A673 (cell line): ENCODE results near the gene CAMSAP2. TPM values are rescaled to one million over a fixed set of nuclear protein-coding genes. Genes with fewer than 3 reads are reported as not detected.

ENCODE experiments used
- Bru-seq: library from RNA; stranded (reverse); fragments of 400-500 nt; gene quantifications from one replicate; lab custom pipeline; 2021; lab: Mats Ljungman, UMichigan
- BruChase-seq, 2 experiments: library from RNA; stranded (reverse); fragments of 400-500 nt; gene quantifications; one replicate each; lab custom pipeline; 2021; lab: Mats Ljungman, UMichigan
- BruUV-seq: library from RNA; stranded (reverse); fragments of 400-500 nt; replicated peaks from 2 replicates; lab custom pipeline; 2021; lab: Mats Ljungman, UMichigan
- CTCF ChIA-PET: fragments of 300-600 bp; sonication (Branson Sonifier 250); formaldehyde crosslinking; loops from one replicate; lab custom pipeline; 2022; ENCODE audit warnings: antibody characterized with exemption; lab: Charles Lee
- POLR2A ChIA-PET: fragments of 300-600 bp; sonication (Branson Sonifier 250); formaldehyde crosslinking; loops from one replicate; lab custom pipeline; 2022; ENCODE audit warnings: antibody characterized with exemption; ENCODE audit not compliant: low non-redundant PET; lab: Charles Lee
- DNase-seq: peaks from one replicate; pipeline ENCODE4 v3.0.0-alpha.2; 2015; ENCODE audit warnings: low spot score
- H3K27ac ChIP-seq: fragments of 200-600 bp; sonication (generic); 2 replicates; pipeline ENCODE4 v1.5.1; 2016; ENCODE audit warnings: mixed run types, low read depth, mild to moderate bottlenecking, mixed read lengths, antibody characterized with exemption, low read length; ENCODE audit not compliant: poor library complexity, severe bottlenecking
- H3K27me3 ChIP-seq: fragments of 200-600 bp; sonication (generic); replicated peaks from 2 replicates; pipeline ENCODE4 v1.6.1; 2017; ENCODE audit warnings: mixed run types, low read depth, mild to moderate bottlenecking, mixed read lengths, antibody characterized with exemption, low read length; ENCODE audit not compliant: insufficient read depth, poor library complexity
- H3K36me3 ChIP-seq: fragments of 200-600 bp; sonication (generic); 2 replicates; pipeline ENCODE4 v1.6.1; 2016; ENCODE audit warnings: mixed run types, mild to moderate bottlenecking, mixed read lengths, antibody characterized with exemption, low read length; ENCODE audit not compliant: insufficient read depth, poor library complexity, severe bottlenecking
- H3K4me1 ChIP-seq: fragments of 200-600 bp; sonication (generic); 2 replicates; pipeline ENCODE4 v1.6.1; 2017; ENCODE audit warnings: mixed run types, mild to moderate bottlenecking, mixed read lengths, antibody characterized with exemption, low read length; ENCODE audit not compliant: insufficient read depth, poor library complexity, severe bottlenecking
- H3K4me3 ChIP-seq: fragments of 200-600 bp; sonication (generic); 2 replicates; pipeline ENCODE4 v1.5.1; 2016; ENCODE audit warnings: low read depth, mixed run types, mild to moderate bottlenecking, mixed read lengths, low read length; ENCODE audit not compliant: poor library complexity, severe bottlenecking
- H3K9me3 ChIP-seq: fragments of 200-600 bp; sonication (generic); 2 replicates; pipeline ENCODE4 v1.6.1; 2016; ENCODE audit warnings: mixed run types, low read depth, mild to moderate bottlenecking, mixed read lengths, antibody characterized with exemption, low read length; ENCODE audit not compliant: poor library complexity, severe bottlenecking
- CTCF ChIP-seq: fragments of 300-800, 200-600 bp; sonication (generic); conservative IDR thresholded peaks from 2 replicates; pipeline ENCODE4 v1.5.1; 2017; ENCODE audit warnings: low read depth, mild to moderate bottlenecking, antibody characterized with exemption, low read length, moderate library complexity, mixed read lengths
- EZH2 ChIP-seq: fragments of 200-600 bp; sonication (generic); IDR thresholded peaks from 2 replicates; pipeline ENCODE4 v1.6.1; 2017; ENCODE audit warnings: borderline replicate concordance, low read depth, mild to moderate bottlenecking, mixed read lengths, antibody characterized with exemption, low read length; ENCODE audit not compliant: poor library complexity, severe bottlenecking
- intact Hi-C: fragments of 100-400 bp; cut with micrococcal nuclease; formaldehyde crosslinking; loops from one replicate; pipeline ENCODE4 v1.10.0; 2022; ENCODE audit not compliant: unreplicated experiment
- long read RNA-seq: library from polyadenylated mRNA; stranded (forward); transcript quantifications from one replicate; pipeline ENCODE4 v2.0.0, GENCODE V29; 2022
- total RNA-seq: library from RNA; stranded (reverse); gene quantifications from 2 replicates; pipeline ENCODE4 v1.2.3, GENCODE V29; 2021

The CAMSAP2 gene
- 39.4 and 39.5 TPM in 2 replicates for total RNA-seq
- percentile 89 among the genes with signal in this experiment for Bru-seq, nascent RNA
- percentile 87 among the genes with signal in this experiment for BruChase-seq, experiment 1, labeled RNA remaining after a 2-hour chase
- percentile 86 among the genes with signal in this experiment for BruChase-seq, experiment 2, labeled RNA remaining after a 6-hour chase
- long read RNA-seq, full-length matches to known transcripts: 5 of 21 reads
- long read RNA-seq, partial matches to known transcripts: 12 of 21 reads
- long read RNA-seq, other reads (novel, unspliced or antisense): 4 of 21 reads

GRCh38 chr1:200738327-200738948 is at the start of gene CAMSAP2:
Gene CAMSAP2 (plus strand): TSS chr1:200738893. CDS start chr1:200739828, 935 bp downstream.
- Histone ChIP-seq H3K27me3 (no peaks in the 10 kb centered on the region), H3K36me3 (no peaks in the 10 kb centered on the region), H3K27ac (peak within 1 kb of the TSS; percentile 92), H3K9me3 (no peaks in the 10 kb centered on the region), H3K4me3 (peak within 1 kb of the TSS; percentile 89), H3K4me1 (peaks cover 20% of the 10 kb centered on the region)
- intact Hi-C loops: no loop called here
- ChIA-PET POLR2A (no interaction called here), CTCF (interaction anchor here (1.0 kb wide), 1 partner anchor 116 kb away, joined by 3 read pairs; no protein-coding TSS in a partner anchor)
- TF ChIP-seq CTCF: no peak
- no peak for TF ChIP-seq EZH2
- no TSS peak for BruUV-seq
- peak; percentile 94 for DNase-seq

GRCh38 chr1:200692316-200692715 is 46.4 kb upstream of the CAMSAP2 start:
- H3K4me1 ChIP-seq: peaks cover 11% of the 10 kb centered on the region
- H3K9me3 ChIP-seq: no peaks in the 10 kb centered on the region
- intact Hi-C loops: no loop called here
- POLR2A ChIA-PET: no interaction called here
- H3K27me3 ChIP-seq: no peaks in the 10 kb centered on the region
- CTCF ChIA-PET: no interaction called here
- DNase-seq: no peak
- H3K4me3 ChIP-seq: no peak overlapping the region
- H3K36me3 ChIP-seq: no peaks in the 10 kb centered on the region
- H3K27ac ChIP-seq: no peak overlapping the region
- no peak for TF ChIP-seq CTCF
- TF ChIP-seq EZH2: no peak
- no TSS peak for BruUV-seq

GRCh38 chr1:200693327-200693726 is 45.4 kb upstream of the CAMSAP2 start:
- no peaks in the 10 kb centered on the region for H3K9me3 ChIP-seq
- POLR2A ChIA-PET: interaction anchor here (0.6 kb wide), 1 partner anchor 888 kb away, joined by 4 read pairs; no protein-coding TSS in a partner anchor
- CTCF ChIA-PET: interaction anchor here (0.5 kb wide), 1 partner anchor 742 kb away, joined by 3 read pairs; no protein-coding TSS in a partner anchor
- BruUV-seq: no TSS peak
- no peak for TF ChIP-seq CTCF
- TF ChIP-seq EZH2: no peak
- intact Hi-C loops: no loop called here
- no peak for DNase-seq
- H3K4me1 ChIP-seq: peaks cover 2% of the 10 kb centered on the region
- no peaks in the 10 kb centered on the region for H3K27me3 ChIP-seq
- H3K27ac ChIP-seq: no peak overlapping the region
- H3K36me3 ChIP-seq: no peaks in the 10 kb centered on the region
- no peak overlapping the region for H3K4me3 ChIP-seq
